ENCODE data around the gene TRAPPC3.
A peak's percentile ranks its signal among the peaks of the same experiment; 100 is the strongest.

Gene TRAPPC3

DNA sequence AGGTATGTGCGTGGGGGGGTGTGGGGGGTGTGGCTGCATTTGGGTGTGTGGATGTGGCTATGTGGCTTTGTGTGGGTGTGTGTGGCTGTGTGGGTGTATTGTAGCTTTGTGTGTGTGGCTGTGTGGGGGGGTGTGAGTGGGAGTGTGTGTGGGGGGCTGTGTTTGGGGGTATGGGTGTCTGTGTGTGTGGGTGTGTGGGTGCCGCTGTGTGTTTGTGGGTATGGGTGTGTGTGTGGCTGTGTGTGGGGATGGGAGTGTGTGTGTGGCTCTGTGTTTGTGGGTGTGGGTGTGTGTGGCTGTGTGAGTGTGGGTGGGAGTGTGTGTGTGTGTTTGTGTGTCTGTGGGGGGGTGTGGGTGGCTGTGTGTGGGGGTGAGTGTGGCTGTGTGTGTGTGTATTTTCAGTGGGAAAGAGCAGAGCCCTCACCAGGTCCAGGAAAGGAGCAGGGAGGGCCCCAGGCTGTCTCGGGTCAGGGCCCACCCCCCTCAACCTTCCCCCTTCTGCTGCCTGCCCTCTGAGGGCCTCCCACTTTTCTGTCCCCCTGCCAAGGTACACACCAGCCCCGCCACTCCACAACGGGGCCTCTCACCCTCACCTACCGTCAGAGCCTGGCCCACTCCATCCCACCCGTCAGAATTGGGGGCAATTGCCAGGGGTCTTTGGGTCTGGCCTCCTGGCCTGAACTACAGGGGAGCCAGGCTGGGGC lies 22.3 kb downstream of the TRAPPC3 start:
- no peak for DNase-seq (ENCODE audit: low read depth, low spot score)

DNA sequence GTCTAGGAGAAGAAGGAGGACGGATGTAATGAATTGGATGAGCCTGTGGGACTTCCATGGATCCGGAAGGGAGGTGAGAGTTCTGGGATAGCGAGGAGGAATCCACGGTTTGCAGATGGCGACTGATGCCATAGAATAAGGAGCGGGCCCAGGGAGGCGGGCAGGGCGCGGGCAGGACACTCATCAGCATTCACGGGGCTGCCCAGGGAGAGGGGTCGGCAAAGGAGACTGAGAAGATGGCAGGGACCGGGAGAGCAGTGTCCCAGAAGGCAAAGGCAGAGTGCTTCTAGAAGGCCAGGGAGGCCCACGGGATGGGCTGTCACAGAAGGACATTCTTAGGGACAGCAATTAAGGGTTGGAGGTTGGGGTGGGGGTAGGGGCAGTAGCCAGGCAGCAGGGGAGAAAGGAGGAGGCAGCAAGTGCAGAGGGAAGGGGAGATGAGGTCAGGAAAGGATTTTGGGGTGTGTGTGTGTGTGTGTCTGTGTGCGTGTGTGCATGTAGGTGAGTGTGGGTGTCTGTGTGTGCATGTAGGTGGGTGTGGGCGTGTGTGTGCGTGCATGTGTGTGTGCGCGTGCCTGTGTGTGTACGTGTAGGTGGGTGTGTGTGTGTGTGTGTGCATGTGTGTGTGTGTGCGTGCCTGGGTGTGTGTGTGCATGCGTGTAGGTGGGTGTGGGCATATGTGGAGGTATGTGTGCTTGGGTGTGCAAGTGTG lies 23.1 kb downstream of the TRAPPC3 start:
- DNase-seq (ENCODE audit: low read depth, low spot score), result no peak

DNA sequence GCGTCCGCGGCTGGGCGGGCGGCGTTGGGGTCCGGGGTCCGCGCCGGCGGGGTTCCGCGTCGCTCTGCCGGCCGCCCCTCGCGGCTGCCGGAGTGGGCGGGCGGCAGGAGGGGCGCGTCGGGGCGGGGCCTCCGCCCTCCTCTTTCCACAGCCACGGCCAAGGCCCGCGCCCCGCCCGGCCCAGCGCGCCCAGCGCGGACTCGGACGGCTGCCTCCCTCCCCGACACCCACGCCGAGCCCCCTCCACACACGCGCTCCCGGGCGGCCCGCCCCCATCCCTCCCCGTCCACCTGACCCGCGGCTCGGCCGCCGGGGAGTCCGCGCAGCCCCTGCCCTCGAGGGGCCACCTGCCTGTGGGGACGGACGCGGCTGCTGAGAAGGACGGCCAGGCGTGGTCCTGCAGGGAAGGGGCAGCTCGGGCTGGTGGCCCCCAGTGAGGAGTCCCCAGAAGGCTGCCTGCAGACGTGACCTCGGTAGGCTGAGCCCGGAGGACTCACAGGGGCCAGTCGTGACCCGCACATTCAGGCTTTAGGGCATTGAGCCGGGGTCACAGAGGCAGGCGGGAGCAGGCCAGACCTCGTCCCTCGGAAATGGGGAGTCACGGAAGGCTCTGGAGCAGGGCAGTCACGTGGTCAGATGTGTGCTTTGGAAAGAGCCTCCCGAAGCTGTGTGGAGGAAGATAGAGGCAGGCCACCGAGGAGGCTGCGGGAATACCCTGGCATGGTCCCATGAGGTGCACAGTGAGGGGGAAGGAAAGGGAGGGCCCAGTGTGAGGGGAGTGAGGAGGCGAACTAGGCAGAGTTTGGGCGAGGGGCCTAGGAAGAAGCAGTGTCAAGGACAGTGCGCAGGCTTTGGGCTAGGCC lies 23.9 kb downstream of the TRAPPC3 start, which contains the start of gene COL8A2:
Gene COL8A2 (minus strand): TSS at position 94 of the 863 bp plus-strand sequence. CDS start 24,980 bp downstream, outside the sequence.
- no peak for DNase-seq (ENCODE audit: low read depth, low spot score)

DNA sequence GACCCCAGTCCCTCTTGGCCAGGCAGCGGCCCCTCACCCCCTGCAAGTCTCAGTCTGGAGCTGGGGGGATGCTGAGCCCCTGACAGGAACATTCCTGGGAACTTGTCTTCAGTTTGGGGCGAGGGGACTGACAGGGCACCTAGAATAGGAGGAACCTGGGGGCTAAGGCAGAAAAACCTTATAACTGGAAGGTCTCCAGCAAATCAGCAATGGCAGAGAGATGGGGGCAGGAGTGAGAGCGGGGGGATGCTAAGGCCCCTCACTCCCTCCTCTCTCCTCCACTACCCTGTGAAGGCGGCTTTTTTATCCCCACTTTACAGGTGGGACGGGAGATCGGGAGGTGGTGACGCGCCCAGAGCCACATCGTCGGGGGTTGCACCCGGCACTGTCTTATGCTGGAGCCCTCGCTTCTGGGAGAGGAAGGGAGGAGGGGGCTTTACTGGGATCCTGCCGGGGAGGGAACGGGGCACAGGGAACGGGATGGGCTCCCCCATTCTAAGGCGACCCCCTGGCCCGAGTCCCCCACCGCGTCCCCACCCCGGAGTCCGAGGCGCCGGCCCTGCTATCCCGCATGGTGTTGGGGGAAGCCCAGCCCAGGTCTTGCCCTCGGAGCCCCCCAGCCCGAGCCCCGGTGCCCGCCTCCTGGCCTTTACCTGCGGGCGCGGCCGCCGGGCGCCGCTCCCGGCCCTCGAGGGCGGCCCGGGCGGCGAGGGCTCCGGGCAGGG lies 24.7 kb downstream of the TRAPPC3 start:
- no peak for DNase-seq (ENCODE audit: low read depth, low spot score)

DNA sequence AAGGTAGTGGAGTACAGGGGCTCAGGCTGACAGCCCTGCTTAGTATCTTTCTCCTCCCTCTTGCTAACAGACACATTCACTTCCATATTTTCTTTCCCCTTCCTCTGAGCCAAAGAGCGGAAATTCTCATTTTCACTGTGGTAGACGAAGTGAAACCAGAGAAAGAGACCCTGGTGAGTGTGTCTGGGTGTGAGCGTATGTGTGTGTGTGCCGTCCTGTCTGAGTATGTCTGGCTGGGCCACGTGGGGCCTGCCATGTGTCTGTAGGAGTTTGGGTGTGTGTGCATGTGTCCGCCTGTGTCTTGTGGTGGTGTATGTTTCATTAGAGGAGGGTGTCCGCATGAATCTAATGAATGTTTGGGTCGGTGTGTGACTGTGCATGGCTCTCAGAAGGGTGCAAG lies 25.9 kb downstream of the TRAPPC3 start:
- DNase-seq (ENCODE audit: low read depth, low spot score), result no peak

DNA sequence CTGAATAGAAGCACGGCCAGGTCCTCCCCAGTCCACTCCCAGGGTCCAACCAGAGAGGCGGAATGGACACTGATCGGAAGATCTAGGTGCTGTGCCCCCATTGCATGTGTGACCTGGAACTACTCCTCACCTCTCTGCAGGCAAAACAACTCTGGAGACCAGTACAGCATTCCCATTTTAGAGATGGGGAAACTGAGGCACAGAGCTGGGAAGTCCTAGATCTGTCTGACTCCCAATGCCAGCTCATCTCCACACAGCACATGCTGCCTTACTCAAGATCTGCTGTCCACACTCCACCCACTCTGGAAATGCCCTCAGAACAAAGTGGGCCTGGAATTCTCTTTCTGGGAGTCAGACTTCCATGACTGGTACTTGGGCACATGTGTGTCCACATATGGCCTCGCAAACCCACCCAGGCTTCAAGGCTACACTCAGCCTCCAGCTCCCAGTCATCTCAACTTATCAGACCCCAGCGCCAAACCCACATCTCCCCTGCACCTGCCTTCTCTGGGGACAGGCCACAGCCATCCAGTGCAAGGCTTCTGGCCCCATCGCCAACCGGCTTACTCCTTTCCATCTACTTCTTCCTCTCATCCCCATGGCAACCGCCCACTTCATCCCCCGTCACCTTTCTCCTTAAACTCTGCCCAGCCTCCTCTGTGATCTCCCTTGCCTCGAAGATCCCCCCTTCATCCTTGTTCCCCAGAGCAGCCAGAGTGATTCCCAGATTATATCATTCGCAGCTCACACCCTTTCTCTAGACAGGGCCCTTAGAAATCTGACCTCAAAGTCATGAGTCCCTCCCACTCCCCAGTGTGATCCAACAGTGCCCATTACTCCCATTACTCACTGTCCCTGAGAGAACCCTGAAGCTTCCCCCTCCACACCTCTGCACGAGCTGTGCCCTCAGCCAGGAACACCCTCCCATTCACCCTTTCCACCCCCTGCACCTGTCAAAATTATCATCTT lies 26.9 kb downstream of the TRAPPC3 start:
- DNase-seq (ENCODE audit: low read depth, low spot score), result no peak

DNA sequence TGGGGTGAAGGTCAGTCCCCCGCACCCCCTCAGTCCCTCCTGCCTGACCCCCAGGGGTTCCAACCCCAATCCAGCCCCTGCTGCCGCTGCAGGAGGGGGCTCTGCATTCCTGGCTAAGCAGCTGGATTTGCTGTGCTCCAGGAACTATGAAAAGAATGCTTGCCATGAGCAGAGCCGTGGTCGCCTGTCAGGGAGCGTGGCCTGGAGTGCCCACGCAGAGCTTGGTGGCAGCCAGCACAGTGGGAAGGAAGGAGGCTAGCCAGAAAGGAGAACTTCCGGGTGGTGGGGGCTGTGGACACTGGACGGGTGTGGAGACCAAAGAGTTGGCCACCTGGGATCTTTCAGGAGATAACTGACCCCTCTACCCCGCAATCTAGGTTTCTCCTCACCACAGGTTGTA lies 29.8 kb downstream of the TRAPPC3 start:
- DNase-seq (ENCODE audit: low read depth, low spot score), result no peak

DNA sequence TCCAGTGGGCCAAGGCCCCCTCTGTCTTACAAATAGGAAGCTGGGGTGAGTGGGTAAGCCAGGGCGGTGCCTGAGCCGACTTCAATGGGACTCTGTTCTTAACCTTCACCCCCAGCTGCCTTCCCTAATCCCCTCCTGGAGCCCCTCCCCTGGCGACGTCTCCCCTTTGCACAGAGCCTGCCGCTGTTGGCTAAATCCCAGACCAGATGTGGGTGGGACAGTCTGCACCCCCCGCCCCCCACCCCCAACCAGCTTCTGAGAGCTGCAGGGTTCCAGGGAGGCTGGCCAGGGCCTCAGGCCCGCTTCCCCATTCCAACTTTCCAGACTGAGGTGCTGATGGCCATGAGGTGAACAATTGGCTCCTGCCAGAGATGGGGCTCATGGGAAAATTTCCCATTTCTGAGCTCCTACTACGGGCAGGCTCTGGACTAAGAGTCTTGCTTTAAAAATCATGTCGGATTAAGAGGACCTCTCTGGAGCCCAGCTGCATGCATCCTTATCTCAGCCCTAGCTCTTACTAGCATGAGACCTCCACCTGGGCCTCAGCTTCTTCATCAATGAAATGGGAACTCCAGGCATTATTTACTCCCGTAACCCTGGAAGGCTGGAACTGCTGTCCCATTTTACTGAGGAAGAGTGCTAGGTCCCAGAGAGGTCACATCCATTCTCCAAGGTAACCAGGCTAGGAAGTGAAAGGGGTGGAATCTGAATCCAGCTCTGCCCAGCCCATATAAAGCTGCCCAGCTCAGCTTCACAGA lies 30.7 kb downstream of the TRAPPC3 start:
- no peak for DNase-seq (ENCODE audit: low read depth, low spot score)

DNA sequence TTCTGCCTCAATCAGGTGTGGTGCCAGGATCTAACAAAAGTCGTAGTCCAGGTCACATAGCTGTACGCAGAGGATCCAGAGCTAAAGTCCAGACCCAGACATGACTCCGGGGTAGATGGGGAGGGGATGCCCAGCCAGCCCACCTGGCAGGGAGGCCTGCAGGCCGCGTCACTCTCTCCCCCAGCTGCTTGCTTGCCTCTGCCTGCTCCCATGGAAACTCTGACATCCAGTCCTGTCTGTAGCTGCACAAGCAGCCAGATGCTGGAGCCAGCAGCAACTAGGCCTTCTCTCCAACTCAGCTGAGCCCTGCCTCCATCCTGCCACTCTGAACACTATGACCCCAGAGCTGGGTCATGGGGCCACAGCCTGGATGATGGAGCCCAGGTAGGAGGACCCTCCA lies 32.4 kb downstream of the TRAPPC3 start:
- DNase-seq (ENCODE audit: low read depth, low spot score), result no peak

DNA sequence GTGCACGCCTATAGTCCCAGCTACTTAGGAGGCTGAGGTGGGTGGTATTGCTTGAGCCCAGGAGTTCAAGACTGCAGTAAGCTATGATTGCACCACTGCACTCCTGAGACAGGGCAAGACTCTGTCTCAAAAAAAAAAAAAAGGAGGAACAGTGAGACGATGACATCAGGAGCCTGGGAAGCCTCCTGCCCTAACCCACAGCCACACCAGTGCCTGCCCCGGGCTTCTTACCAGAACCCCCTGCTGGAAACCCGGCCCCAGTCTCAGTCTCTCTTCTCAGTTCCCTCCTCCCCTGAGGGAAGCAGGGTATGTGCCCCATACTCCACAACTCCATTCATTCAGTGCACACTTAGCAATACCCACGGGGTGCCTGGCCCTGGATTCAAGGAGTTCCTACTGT lies 33.4 kb downstream of the TRAPPC3 start:
- DNase-seq (ENCODE audit: low read depth, low spot score), result no peak

DNA sequence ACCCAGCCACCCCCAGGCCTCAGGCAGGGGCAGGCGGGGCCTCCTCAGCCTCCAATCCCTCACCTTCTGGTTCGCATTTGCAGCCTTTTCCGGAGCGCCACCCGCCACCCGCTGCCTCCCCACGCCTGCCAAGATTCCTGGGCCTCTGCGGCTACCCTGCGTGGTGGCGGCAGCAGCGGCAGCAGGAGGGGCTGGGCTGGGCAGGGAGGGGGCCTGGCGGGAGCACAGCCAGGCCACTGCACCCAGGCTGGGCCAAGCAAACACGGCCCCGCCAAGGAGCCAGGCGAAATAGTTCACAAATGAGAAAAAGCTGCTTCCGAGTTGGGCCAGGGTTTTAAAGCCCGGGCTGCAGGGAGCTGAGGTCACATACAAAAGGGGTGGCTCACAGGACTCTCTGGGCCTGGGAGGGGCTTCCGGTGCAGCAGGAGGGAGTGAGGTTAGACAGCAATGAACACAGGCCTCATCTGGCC lies 34.1 kb downstream of the TRAPPC3 start:
- DNase-seq (ENCODE audit: low read depth, low spot score), result peak; percentile 37

DNA sequence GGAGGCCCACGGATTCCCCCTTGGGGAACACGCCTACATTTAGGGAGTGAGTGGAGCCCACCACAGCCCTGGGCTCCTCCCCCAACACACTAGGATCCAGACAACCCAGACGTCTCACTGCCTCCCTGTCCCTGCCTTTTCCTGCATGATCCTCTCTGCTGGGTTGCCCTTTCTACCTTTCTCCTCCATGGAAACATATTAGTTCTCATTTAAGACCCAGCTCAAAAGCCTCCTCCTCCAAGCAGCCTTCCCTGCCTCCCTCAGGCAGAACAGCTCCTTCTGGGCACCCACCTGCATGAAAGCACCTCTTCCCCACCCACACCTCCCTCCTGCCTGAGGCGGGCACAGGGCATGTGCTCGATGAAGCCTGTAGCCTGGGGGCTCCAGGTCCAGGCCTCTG lies 34.9 kb downstream of the TRAPPC3 start:
- DNase-seq (ENCODE audit: low read depth, low spot score), result no peak

DNA sequence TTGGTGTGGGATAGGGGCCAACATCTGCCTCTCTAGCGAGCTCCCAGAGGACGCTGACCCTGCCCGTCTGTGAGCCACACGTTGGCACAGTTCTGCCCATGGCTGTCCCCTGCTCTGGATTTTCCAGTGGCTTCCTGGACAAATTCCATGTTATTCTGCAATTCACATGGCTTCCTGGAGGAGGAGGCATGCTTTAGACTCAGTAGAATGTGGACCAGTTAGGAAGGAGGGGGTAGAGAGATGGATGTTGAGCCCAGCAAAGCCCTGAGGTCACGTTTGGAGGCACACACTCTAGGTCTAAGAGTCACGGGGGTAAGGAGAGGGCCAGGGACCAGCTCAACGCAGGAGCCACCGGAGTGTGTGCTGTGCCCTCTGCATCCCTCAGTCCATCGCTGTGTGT lies 36.5 kb downstream of the TRAPPC3 start:
- DNase-seq (ENCODE audit: low read depth, low spot score), result no peak

DNA sequence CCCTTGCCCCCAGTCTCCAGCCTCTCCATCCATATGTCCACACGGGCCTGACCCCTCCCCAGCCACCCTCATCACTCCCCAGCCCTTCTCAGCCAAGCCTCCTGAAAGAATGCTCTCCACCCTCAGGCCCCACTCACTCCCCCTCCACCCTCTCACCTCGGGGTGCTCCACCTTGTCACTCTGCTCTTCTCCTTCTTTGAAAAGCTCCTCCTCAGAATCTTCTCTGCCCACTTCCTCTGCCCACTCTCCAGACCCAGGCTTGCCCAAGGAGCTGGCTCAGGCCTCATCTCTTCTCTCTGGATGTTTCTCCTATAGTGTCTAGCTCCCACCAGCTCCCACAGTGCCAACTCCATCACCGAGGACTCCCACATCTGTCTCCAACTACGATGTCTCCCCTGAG lies 38.1 kb downstream of the TRAPPC3 start:
- DNase-seq (ENCODE audit: low read depth, low spot score), result no peak

DNA sequence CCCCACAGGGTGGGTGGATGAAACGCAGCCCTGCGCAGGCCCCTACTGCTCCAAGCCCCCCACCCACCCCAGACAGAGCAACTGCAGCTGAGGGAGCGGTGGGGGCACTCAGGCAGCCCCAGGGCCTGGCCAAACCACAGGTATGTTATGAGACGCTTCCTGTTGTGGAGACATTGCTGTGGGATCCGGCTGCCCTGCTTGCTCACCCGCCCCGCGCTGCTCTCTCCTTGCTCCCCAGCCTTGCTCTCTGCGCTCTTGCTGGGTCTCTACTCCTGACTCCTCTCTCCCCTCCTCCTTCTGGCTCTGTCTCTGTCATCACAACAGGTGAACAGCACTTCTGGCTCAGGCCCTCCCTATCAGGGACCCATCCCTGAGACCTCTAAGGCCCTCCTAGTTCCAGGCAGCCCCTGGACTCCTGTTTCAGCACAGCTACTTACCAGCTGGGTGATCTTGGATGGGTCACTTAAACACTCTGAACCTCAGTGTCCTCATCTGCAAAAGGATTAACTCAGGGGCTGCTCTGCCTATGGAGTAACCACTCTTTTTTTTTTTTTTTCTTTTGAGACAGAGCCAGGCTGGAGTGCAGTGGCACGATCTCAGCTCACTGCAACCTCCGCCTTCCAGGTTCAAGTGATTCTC lies 40.1 kb downstream of the TRAPPC3 start:
- DNase-seq (ENCODE audit: low read depth, low spot score), result no peak

DNA sequence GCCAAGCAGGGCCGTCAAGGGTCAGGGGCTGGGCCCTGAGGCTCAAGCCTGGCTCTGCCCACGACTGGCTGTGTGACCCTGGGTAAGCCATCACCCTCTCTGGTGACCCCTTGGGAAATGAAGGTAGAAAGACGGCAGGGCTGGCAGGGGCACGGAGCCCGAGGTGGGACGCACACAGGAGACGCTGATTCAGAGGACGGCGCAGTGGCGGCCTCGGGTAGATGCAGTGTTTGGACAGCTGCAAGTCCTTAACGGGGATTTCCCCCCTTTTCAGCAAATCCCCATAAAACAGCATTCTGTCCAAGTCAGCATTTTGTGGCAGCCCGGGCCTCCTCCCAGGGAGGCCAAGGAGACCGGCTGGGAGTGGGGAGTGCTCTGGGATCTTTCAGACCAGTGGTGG lies 41.0 kb downstream of the TRAPPC3 start:
- DNase-seq (ENCODE audit: low read depth, low spot score), result no peak

DNA sequence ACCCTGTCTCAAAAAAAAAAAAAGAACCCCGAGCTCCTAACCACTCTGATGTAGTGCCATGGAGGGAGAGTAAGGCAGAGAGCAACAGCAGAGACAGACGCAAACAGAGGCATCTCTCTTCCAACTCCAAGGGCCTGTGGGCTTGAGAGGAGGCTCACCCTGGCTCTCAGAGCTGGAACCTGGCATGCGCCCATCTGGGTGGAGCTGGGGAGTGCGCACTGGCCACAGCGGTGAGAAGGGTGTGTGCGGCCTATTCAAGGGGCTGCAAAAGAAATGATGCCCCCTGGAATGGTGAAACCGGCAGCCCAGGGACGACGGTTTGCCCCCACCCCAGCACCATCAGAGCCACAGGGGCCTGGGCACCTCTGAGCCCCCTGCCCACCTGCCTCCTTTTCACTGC lies 41.9 kb downstream of the TRAPPC3 start:
- DNase-seq (ENCODE audit: low read depth, low spot score), result no peak

DNA sequence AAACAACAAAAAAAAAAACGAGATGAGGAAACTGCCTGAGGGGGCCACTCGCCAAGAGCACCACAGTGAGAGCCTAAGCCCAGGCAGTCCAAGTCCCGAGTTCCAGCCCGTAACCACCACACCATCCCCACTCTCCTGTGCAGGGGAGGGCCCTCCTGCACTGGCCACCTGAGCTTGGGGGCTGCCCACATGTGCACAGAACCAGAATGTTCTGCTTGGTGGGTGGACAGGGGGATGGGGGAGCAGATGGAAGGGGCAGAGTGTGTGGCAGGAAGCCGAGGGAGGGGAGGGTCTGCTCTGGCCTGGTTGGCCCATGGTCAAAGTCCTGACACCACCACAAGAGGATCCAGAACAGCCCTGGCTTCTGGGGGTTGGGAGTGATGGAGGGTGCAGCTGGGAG lies 43.0 kb downstream of the TRAPPC3 start:
- DNase-seq (ENCODE audit: low read depth, low spot score), result no peak

DNA sequence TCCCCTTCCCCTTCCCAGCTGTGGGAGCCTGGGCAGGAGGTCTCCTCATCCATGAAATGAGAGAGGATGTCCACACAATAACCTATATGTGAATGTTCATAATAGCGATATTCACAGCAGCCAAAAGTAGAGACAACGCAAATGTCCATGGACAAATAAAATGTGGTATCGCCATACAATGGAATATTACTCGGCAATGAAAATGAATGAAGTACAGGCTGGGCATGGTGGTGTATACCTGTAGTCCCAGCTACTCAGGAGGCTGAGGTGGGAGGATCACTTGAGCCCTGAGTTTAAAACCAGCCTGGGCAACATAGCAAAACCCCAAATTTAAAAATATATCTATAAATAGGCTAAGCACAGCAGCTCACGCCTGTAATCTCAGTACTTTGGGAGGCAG lies 47.7 kb downstream of the TRAPPC3 start:
- no peak for DNase-seq (ENCODE audit: low read depth, low spot score)
